BLaER1 (cell line): ENCODE data around the gene HOXB4.

ENCODE experiments used
- H3K27ac ChIP-seq: shearing (Covaris generic); formaldehyde crosslinking; 2 replicates; pipeline ENCODE4 v1.8.1; 2022
- H3K27me3 ChIP-seq: shearing (Covaris generic); formaldehyde crosslinking; 2 replicates; pipeline ENCODE4 v1.8.1; 2022
- H3K36me3 ChIP-seq: shearing (Covaris generic); formaldehyde crosslinking; 2 replicates; pipeline ENCODE4 v1.8.1; 2022
- H3K4me1 ChIP-seq: shearing (Covaris generic); formaldehyde crosslinking; 2 replicates; pipeline ENCODE4 v1.8.1; 2022
- H3K4me2 ChIP-seq: shearing (Covaris generic); formaldehyde crosslinking; 2 replicates; pipeline ENCODE4 v1.8.1; 2022
- H3K4me3 ChIP-seq: shearing (Covaris generic); formaldehyde crosslinking; 2 replicates; pipeline ENCODE4 v1.8.1; 2022
- H3K9ac ChIP-seq: shearing (Covaris generic); formaldehyde crosslinking; 2 replicates; pipeline ENCODE4 v1.8.1; 2022
- H3K9me3 ChIP-seq: shearing (Covaris generic); formaldehyde crosslinking; 2 replicates; pipeline ENCODE4 v1.8.1; 2022
- H4K20me1 ChIP-seq: shearing (Covaris generic); formaldehyde crosslinking; 2 replicates; pipeline ENCODE4 v1.8.1; 2022
- Cebpa-rat ChIP-seq: shearing (Covaris generic); IDR thresholded peaks from 2 replicates; pipeline ENCODE4 v1.8.1; 2022

Gene HOXB4

GRCh38 chr17:48574505-48575065 lies 3.6 kb downstream of the HOXB4 start:
- Histone ChIP-seq H3K4me2 (no peak overlapping the region), H3K9ac (no peak overlapping the region), H3K4me3 (no peak overlapping the region), H3K36me3 (no peaks in the 10 kb centered on the region), H3K9me3 (no peaks in the 10 kb centered on the region), H4K20me1 (peaks cover 91% of the 10 kb centered on the region), H3K27me3 (peaks cover 100% of the 10 kb centered on the region), H3K27ac (no peak overlapping the region), H3K4me1 (no peaks in the 10 kb centered on the region)
- no peak for TF ChIP-seq Cebpa-rat

GRCh38 chr17:48571826-48572417 lies 6.2 kb downstream of the HOXB4 start:
- no peaks in the 10 kb centered on the region for H3K4me1 ChIP-seq
- peaks cover 100% of the 10 kb centered on the region for H3K27me3 ChIP-seq

DNA sequence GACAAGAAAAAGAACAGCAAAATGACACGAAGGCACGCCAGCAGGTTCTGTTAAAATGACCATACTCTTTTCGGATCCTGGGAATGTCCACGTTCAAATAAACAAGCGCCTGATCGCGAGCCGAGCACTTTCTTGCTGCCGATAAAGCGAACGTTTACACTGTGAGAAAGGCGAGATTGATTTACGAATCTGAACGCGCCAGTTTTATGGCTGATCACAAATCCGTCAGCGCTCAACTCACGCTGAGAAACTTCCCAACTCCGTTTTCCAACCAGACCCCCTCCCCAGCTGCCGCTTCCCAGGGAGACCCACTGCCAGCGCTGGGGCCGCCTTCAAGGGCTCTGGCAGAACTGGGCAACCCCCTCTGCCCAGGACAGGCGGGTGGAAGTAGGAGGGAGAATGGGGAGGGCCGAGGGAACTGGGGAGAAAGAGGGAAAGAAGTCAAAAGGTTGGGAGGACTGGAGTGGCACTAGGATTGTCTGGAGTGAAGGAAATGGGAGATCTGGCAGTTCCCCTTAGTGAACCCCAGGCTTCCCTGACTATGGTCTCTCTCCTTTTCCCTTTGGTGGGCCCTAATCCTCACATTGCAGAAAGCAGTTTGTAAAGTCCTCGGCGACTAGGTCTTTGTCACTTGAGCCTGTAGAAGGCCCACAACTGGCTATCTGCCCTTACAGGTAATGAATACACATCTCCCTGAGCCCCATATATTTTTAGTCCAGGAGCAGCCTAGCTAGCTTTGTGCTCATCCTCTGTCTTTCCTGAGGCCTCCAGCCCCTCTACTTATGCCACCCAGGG lies 6.9 kb downstream of the HOXB4 start:
- Histone ChIP-seq H3K27me3 (peaks cover 100% of the 10 kb centered on the region), H3K4me1 (no peaks in the 10 kb centered on the region), H3K9me3 (no peaks in the 10 kb centered on the region), H3K4me3 (no peak overlapping the region), H3K27ac (no peak overlapping the region), H3K4me2 (no peak overlapping the region), H3K36me3 (no peaks in the 10 kb centered on the region), H4K20me1 (peaks cover 98% of the 10 kb centered on the region), H3K9ac (no peak overlapping the region)
- TF ChIP-seq Cebpa-rat = no peak

More at GRCh38 chr17:48571826-48572417, 6.2 kb downstream of the HOXB4 start:
- Histone ChIP-seq H3K27ac (no peak overlapping the region), H3K4me2 (no peak overlapping the region), H3K36me3 (no peaks in the 10 kb centered on the region), H3K9me3 (no peaks in the 10 kb centered on the region), H4K20me1 (peaks cover 96% of the 10 kb centered on the region), H3K9ac (no peak overlapping the region), H3K4me3 (no peak overlapping the region)
- TF ChIP-seq Cebpa-rat = no peak

- TF ChIP-seq Cebpa-rat = no peak
- Histone ChIP-seq H3K36me3 (no peaks in the 10 kb centered on the region), H3K27ac (no peak overlapping the region), H3K9me3 (no peaks in the 10 kb centered on the region), H3K9ac (no peak overlapping the region), H4K20me1 (peaks cover 98% of the 10 kb centered on the region), H3K27me3 (peaks cover 100% of the 10 kb centered on the region), H3K4me2 (no peak overlapping the region), H3K4me3 (no peak overlapping the region), H3K4me1 (no peaks in the 10 kb centered on the region)
These were observed 7.7 kb downstream of the HOXB4 start for GRCh38 chr17:48570325-48571023.

DNA sequence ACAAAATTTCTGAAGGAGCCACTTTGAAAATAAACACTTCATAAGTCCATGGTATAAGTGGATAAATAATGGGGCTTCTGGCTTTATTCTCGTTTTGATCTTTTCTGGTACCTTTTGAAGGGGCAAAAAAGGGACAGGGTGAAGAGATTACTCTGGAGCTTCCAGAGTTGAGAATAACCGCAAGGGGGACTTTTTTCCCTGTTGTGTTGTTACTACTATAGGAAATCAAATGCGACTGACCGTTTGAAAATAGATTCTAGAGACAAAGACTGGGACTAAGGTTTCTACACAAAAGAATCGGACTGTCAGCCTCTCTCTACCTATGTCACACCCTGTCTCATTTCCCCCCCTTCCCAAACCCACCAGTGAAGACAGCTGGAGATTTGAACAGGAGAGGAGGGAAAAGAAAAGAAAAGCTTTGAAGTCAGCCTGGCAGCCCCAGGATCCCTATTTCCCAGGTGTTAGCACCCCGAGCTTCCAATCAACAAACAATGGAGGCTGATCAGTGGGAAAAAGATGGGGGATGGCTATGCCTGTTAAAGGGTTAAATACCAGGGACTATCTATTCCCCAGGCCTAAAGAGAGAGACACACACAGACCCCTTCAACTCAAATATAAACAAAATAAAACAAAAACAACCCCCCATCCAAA lies 8.4 kb downstream of the HOXB4 start:
- H3K27ac ChIP-seq = no peak overlapping the region
- no peak for TF ChIP-seq Cebpa-rat
- H3K4me3 ChIP-seq = no peak overlapping the region
- H4K20me1 ChIP-seq = peaks cover 98% of the 10 kb centered on the region
- H3K36me3 ChIP-seq = no peaks in the 10 kb centered on the region
- peaks cover 100% of the 10 kb centered on the region for H3K27me3 ChIP-seq
- no peak overlapping the region for H3K4me2 ChIP-seq
- H3K9ac ChIP-seq = no peak overlapping the region
- H3K4me1 ChIP-seq = no peaks in the 10 kb centered on the region
- no peaks in the 10 kb centered on the region for H3K9me3 ChIP-seq

- Histone ChIP-seq H3K27ac (no peak overlapping the region), H3K4me2 (no peak overlapping the region), H3K27me3 (peaks cover 99% of the 10 kb centered on the region), H3K4me3 (no peak overlapping the region), H3K9me3 (no peaks in the 10 kb centered on the region), H3K36me3 (no peaks in the 10 kb centered on the region), H3K9ac (no peak overlapping the region), H4K20me1 (peaks cover 96% of the 10 kb centered on the region), H3K4me1 (no peaks in the 10 kb centered on the region)
- TF ChIP-seq Cebpa-rat = no peak
These were observed 8.9 kb downstream of the HOXB4 start for GRCh38 chr17:48569240-48569582.

DNA sequence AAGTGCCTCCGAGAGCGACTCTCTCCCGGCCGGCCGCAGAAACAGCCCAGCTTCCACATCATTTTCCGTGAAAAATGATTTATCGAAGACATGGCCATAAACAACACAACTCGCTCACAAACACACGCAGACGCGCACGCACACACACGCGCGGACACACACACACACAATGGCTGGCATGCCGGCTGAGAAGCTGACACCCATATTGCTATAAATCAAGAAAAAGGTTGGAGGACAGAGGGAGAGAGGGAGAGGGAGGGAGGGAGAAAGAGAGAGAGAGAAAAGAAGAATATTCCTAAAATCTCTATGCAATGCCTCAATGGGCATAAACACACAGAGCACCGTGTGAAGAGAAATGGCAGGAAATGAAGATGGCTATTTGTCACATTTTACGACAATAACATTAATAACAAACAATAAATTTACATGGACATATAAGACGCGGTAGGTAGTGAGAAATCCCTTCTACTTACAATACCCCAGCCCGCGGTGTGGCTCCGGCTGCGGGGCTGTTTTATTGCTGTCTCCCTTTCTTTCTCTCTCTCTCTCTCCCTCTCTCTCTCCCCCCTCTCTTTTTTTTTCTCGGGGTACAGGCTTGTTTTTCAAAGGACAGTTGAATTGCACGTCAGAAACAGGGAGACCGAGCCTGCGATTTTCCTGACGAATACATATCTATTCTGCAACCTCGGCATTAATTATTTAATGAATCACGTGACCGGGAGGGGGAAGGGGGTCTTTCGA lies 9.5 kb downstream of the HOXB4 start:
- TF ChIP-seq Cebpa-rat = no peak
- Histone ChIP-seq H3K9me3 (no peaks in the 10 kb centered on the region), H3K4me2 (no peak overlapping the region), H3K27ac (no peak overlapping the region), H3K4me3 (no peak overlapping the region), H3K27me3 (peaks cover 99% of the 10 kb centered on the region), H3K36me3 (no peaks in the 10 kb centered on the region), H3K9ac (no peak overlapping the region), H4K20me1 (peaks cover 91% of the 10 kb centered on the region), H3K4me1 (no peaks in the 10 kb centered on the region)

- TF ChIP-seq Cebpa-rat = no peak
- Histone ChIP-seq H3K27me3 (peaks cover 99% of the 10 kb centered on the region), H3K4me3 (no peak overlapping the region), H3K9me3 (no peaks in the 10 kb centered on the region), H3K4me2 (no peak overlapping the region), H3K27ac (no peak overlapping the region), H4K20me1 (peaks cover 91% of the 10 kb centered on the region), H3K4me1 (no peaks in the 10 kb centered on the region), H3K36me3 (no peaks in the 10 kb centered on the region), H3K9ac (no peak overlapping the region)
These were observed 10.3 kb downstream of the HOXB4 start for GRCh38 chr17:48567646-48568354.
